ENCODE results near the gene FBXL13.

Gene FBXL13

GRCh38 chr7:102938679-102939078 is 135.9 kb downstream of the FBXL13 start:
- in situ Hi-C loops (cut with HindIII; ENCODE audit: low sequenced_read_pairs), result no loop called here
- TF ChIP-seq, protein P1, sequence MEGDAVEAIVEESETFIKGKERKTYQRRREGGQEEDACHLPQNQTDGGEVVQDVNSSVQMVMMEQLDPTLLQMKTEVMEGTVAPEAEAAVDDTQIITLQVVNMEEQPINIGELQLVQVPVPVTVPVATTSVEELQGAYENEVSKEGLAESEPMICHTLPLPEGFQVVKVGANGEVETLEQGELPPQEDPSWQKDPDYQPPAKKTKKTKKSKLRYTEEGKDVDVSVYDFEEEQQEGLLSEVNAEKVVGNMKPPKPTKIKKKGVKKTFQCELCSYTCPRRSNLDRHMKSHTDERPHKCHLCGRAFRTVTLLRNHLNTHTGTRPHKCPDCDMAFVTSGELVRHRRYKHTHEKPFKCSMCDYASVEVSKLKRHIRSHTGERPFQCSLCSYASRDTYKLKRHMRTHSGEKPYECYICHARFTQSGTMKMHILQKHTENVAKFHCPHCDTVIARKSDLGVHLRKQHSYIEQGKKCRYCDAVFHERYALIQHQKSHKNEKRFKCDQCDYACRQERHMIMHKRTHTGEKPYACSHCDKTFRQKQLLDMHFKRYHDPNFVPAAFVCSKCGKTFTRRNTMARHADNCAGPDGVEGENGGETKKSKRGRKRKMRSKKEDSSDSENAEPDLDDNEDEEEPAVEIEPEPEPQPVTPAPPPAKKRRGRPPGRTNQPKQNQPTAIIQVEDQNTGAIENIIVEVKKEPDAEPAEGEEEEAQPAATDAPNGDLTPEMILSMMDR (IDR thresholded peaks at IDR 0.05; ENCODE audit: low read depth, low read length, missing control alignments), result no peak
- H3K4me3 ChIP-seq (ENCODE audit: low read depth, low read length), result no peak overlapping the region
- DNase-seq (ENCODE audit: low read depth), result no peak

GRCh38 chr7:102935450-102936115 is 139.0 kb downstream of the FBXL13 start:
- TF ChIP-seq, protein P1 (IDR thresholded peaks at IDR 0.05; ENCODE audit: low read depth, low read length, missing control alignments), result no peak
- no peak overlapping the region for H3K4me3 ChIP-seq (ENCODE audit: low read depth, low read length)
- in situ Hi-C loops (cut with HindIII; ENCODE audit: low sequenced_read_pairs), result no loop called here
- DNase-seq (ENCODE audit: low read depth), result no peak

- TF ChIP-seq, protein P1 (IDR thresholded peaks at IDR 0.05; ENCODE audit: low read depth, low read length, missing control alignments), result no peak
- H3K4me3 ChIP-seq (ENCODE audit: low read depth, low read length), result no peak overlapping the region
- in situ Hi-C loops (cut with HindIII; ENCODE audit: low sequenced_read_pairs), result no loop called here
- DNase-seq (ENCODE audit: low read depth), result no peak
Observed at GRCh38 chr7:102934701-102935100, 139.9 kb downstream of the FBXL13 start.

GRCh38 chr7:102934239-102934638 is 140.4 kb downstream of the FBXL13 start:
- TF ChIP-seq, protein P1 (IDR thresholded peaks at IDR 0.05; ENCODE audit: low read depth, low read length, missing control alignments), result no peak
- in situ Hi-C loops (cut with HindIII; ENCODE audit: low sequenced_read_pairs), result no loop called here
- no peak overlapping the region for H3K4me3 ChIP-seq (ENCODE audit: low read depth, low read length)
- no peak for DNase-seq (ENCODE audit: low read depth)

- in situ Hi-C loops (cut with HindIII; ENCODE audit: low sequenced_read_pairs), result no loop called here
- no peak overlapping the region for H3K4me3 ChIP-seq (ENCODE audit: low read depth, low read length)
- peak; percentile 82 for DNase-seq (ENCODE audit: low read depth)
- TF ChIP-seq, protein P1 (IDR thresholded peaks at IDR 0.05; ENCODE audit: low read depth, low read length, missing control alignments), result no peak
Observed at GRCh38 chr7:102933763-102934162, 140.8 kb downstream of the FBXL13 start.

DNA sequence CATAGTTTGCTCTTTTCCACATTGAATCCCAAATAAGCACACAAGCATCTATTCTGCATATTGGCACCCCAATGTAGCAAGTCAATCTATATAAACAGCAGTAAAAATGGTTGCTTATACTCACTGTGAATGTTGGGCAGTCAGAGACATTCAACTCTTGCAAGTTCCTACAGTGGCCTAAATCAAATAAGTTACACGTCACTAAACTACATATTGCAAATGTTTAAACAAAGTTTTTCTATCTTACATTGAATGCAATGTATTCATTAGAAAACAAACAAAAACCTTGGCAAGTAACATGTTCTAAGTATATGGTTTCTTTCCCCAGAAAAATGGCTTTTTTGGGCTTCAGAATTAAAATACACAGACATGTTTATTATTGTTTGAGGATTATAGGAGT is 142.8 kb downstream of the FBXL13 start:
- no peak for DNase-seq (ENCODE audit: low read depth)
- H3K4me3 ChIP-seq (ENCODE audit: low read depth, low read length), result no peak overlapping the region
- TF ChIP-seq, protein P1 (IDR thresholded peaks at IDR 0.05; ENCODE audit: low read depth, low read length, missing control alignments), result no peak
- in situ Hi-C loops (cut with HindIII; ENCODE audit: low sequenced_read_pairs), result no loop called here
